ENCODE measurements around the gene PKDREJ. TPM values are rescaled to one million over a fixed set of nuclear protein-coding genes. Genes with fewer than 3 reads are reported as not detected.

The PKDREJ gene
- total and polyA plus RNA-seq, 8 donors, result 0.04 to 0.06 (median 0.05) TPM; not detected in 5

- peak in 1 of 6 donors; percentile 12 for DNase-seq
- no peak overlapping the region for H3K4me3 ChIP-seq
- 92 to 93% methylated on average over 22 of the region's 22 CpGs for WGBS, 2 donors
- H3K9me3 ChIP-seq, result no peaks in the 10 kb centered on the region
- intact Hi-C loops (cut with DNase I), result no loop called here
- ATAC-seq, result no peak
- no peak for FAIRE-seq
- H3K36me3 ChIP-seq, result peaks cover 5 to 79% (median 38%) of the 10 kb centered on the region in 3 donors
- H3K27me3 ChIP-seq, result no peaks in the 10 kb centered on the region
- no peak for TF ChIP-seq CTCF (IDR thresholded peaks at IDR 0.05)
- H3K27ac ChIP-seq, result no peak overlapping the region
- no peaks in the 10 kb centered on the region for H3K4me1 ChIP-seq
Measured at GRCh38 chr22:46278656-46279645, 15.8 kb upstream of the PKDREJ start.

GRCh38 chr22:46276563-46276962 lies 13.4 kb upstream of the PKDREJ start:
- no peak overlapping the region for H3K27ac ChIP-seq
- no peak for TF ChIP-seq CTCF (IDR thresholded peaks at IDR 0.05)
- DNase-seq, result no peak
- WGBS, 2 donors, result 85 to 86% methylated on average over 7 of the region's 7 CpGs
- H3K9me3 ChIP-seq, result no peaks in the 10 kb centered on the region
- FAIRE-seq, result peak; percentile 13
- peaks cover 5 to 68% (median 41%) of the 10 kb centered on the region in 3 donors for H3K36me3 ChIP-seq
- H3K27me3 ChIP-seq, result no peaks in the 10 kb centered on the region
- intact Hi-C loops (cut with DNase I), result no loop called here
- no peaks in the 10 kb centered on the region for H3K4me1 ChIP-seq
- no peak for ATAC-seq
- H3K4me3 ChIP-seq, result no peak overlapping the region

- ATAC-seq (peak in 3 of 4 donors; percentile 35 to 60 (median 58)), DNase-seq (no peak), FAIRE-seq (no peak)
- Histone ChIP-seq H3K9me3 (no peaks in the 10 kb centered on the region), H3K4me3 (no peak overlapping the region), H3K27ac (no peak overlapping the region), H3K36me3 (peaks cover 3 to 60% (median 41%) of the 10 kb centered on the region in 3 donors), H3K27me3 (no peaks in the 10 kb centered on the region), H3K4me1 (no peaks in the 10 kb centered on the region)
- TF ChIP-seq CTCF (IDR thresholded peaks at IDR 0.05), result no peak
- 67 to 76% methylated on average over 3 of the region's 3 CpGs for whole genome bisulfite sequencing, 2 donors
- intact Hi-C loops (cut with DNase I), result no loop called here
Measured at GRCh38 chr22:46275455-46276122, 12.4 kb upstream of the PKDREJ start.

GRCh38 chr22:46274381-46274780 lies 11.2 kb upstream of the PKDREJ start:
- 98% methylated on average over 8 of the region's 8 CpGs for WGBS, 2 donors
- Histone ChIP-seq H3K27ac (no peak overlapping the region), H3K4me1 (peaks cover 0 to 2% (median 0%) of the 10 kb centered on the region in 3 donors), H3K27me3 (no peaks in the 10 kb centered on the region), H3K4me3 (no peak overlapping the region), H3K36me3 (peaks cover 0 to 50% (median 37%) of the 10 kb centered on the region in 3 donors), H3K9me3 (no peaks in the 10 kb centered on the region)
- TF ChIP-seq CTCF (IDR thresholded peaks at IDR 0.05), result no peak
- no peak for DNase-seq
- FAIRE-seq, result no peak
- intact Hi-C loops (cut with DNase I), result no loop called here
- no peak for ATAC-seq

Data from pancreas (tissue), 10 donors.